Endothelial cell of umbilical vein (primary cell): Measurements from ENCODE around the gene HSPA1A. TPM values are rescaled to one million over a fixed set of nuclear protein-coding genes. Genes with fewer than 3 reads are reported as not detected.

Experiments
- BruUV-seq: library from RNA; stranded (reverse); fragments of 400-500 nt; replicated peaks from 2 replicates; lab custom pipeline; 2021; lab: Mats Ljungman, UMichigan
- CTCF ChIA-PET: fragments of 300-600, 350-600 bp; sonication (Branson Sonifier 250); formaldehyde crosslinking; loops from one replicate; lab custom pipeline; 2021; ENCODE audit warnings: antibody characterized with exemption, inconsistent platforms; lab: Charles Lee
- POLR2A ChIA-PET: fragments of 300-600, 350-600 bp; sonication (Branson Sonifier 250); formaldehyde crosslinking; loops from one replicate; lab custom pipeline; 2021; ENCODE audit warnings: antibody characterized with exemption, inconsistent platforms; lab: Charles Lee
- DNase-seq: peaks from one replicate; pipeline ENCODE4 v3.0.0-alpha.2; 2011; ENCODE audit warnings: low read depth, low spot score
- FAIRE-seq: peaks from 2 replicates; lab custom pipeline; 2011; peaks lifted over from hg19 to GRCh38; lab: Jason Lieb, UNC
- H2AFZ ChIP-seq: 2 replicates; pipeline ENCODE4 v1.6.0; 2012; ENCODE audit warnings: low read depth, low read length, control low read depth, inconsistent platforms
- H3K27ac ChIP-seq: 2 replicates; pipeline ENCODE4 v1.5.1; 2011; ENCODE audit warnings: low read depth, mild to moderate bottlenecking, control low read depth, low read length, moderate library complexity; ENCODE audit not compliant: insufficient read depth
- H3K27me3 ChIP-seq, 2 experiments: 2 replicates each; pipeline versions ENCODE4 v1.6.0 to v1.6.1; 2011; ENCODE audit warnings: low read length in 2 of 2, mixed read lengths in 1 of 2; ENCODE audit not compliant: control insufficient read depth in 2 of 2, insufficient read depth in 2 of 2
- H3K36me3 ChIP-seq, 2 experiments: 2 replicates in 1 of 2; 3 replicates in 1 of 2; pipeline ENCODE4 v1.5.1; 2011; ENCODE audit warnings: low read length in 2 of 2, mild to moderate bottlenecking in 1 of 2, moderate library complexity in 1 of 2; ENCODE audit not compliant: control insufficient read depth in 2 of 2, insufficient read depth in 2 of 2; ENCODE audit errors: extremely low read depth in 1 of 2
- H3K4me1 ChIP-seq: 3 replicates; pipeline ENCODE4 v1.5.1; 2011; ENCODE audit warnings: mild to moderate bottlenecking, low read length; ENCODE audit not compliant: control insufficient read depth, insufficient read depth; ENCODE audit errors: extremely low read depth
- H3K4me2 ChIP-seq: 2 replicates; pipeline ENCODE4 v1.6.1; 2011; ENCODE audit warnings: low read length, control low read depth, mixed read lengths; ENCODE audit not compliant: insufficient read depth
- H3K4me3 ChIP-seq, 3 experiments: fragments of 200-600 bp in 1 of 3; sonication (generic), shearing (Covaris generic) in 1 of 3; replicated peaks in 1 of 3; 2 replicates each; pipeline ENCODE4 v1.5.1; 2011 to 2016; ENCODE audit warnings: control low read depth in 3 of 3, low read length in 3 of 3, mild to moderate bottlenecking in 2 of 3, inconsistent platforms in 1 of 3, low read depth in 1 of 3, moderate library complexity in 1 of 3; ENCODE audit not compliant: insufficient read depth in 1 of 3
- H3K79me2 ChIP-seq: 2 replicates; pipeline ENCODE4 v1.6.0; 2012; ENCODE audit warnings: low read length, inconsistent platforms; ENCODE audit not compliant: control insufficient read depth, insufficient read depth
- H3K9ac ChIP-seq: replicated peaks from 2 replicates; pipeline ENCODE3; 2011; ENCODE audit warnings: low read length, control low read depth; ENCODE audit not compliant: insufficient read depth; ENCODE audit errors: extremely low read depth
- H3K9me1 ChIP-seq: replicated peaks from 3 replicates; pipeline ENCODE4 v1.6.0; 2011; ENCODE audit warnings: mild to moderate bottlenecking, low read length; ENCODE audit not compliant: control insufficient read depth, insufficient read depth; ENCODE audit errors: extremely low read depth
- H3K9me3 ChIP-seq: replicated peaks from 2 replicates; pipeline ENCODE4 v1.5.1; 2012; ENCODE audit warnings: low read length, inconsistent platforms; ENCODE audit not compliant: control insufficient read depth, insufficient read depth
- H4K20me1 ChIP-seq: replicated peaks from 2 replicates; pipeline ENCODE3; 2011; ENCODE audit warnings: mild to moderate bottlenecking, low read length; ENCODE audit not compliant: control insufficient read depth, insufficient read depth; ENCODE audit errors: extremely low read depth
- CTCF ChIP-seq, 2 donors: IDR thresholded peaks; 1 replicate in 1 of 2; 2 replicates in 1 of 2; pipeline ENCODE4 v1.5.1; 2011; ENCODE audit warnings: low read length in 2 of 2, mild to moderate bottlenecking in 2 of 2, moderate library complexity in 2 of 2, control low read depth in 1 of 2, inconsistent platforms in 1 of 2, low read depth in 1 of 2; ENCODE audit not compliant: insufficient read depth in 1 of 2; ENCODE audit errors: extremely low read depth in 1 of 2
- EZH2 ChIP-seq: IDR thresholded peaks from 2 replicates; pipeline ENCODE4 v1.6.1; 2012; ENCODE audit warnings: borderline replicate concordance, low read depth, mild to moderate bottlenecking, moderate library complexity, low read length, inconsistent platforms; ENCODE audit not compliant: severe bottlenecking
- FOS ChIP-seq: IDR thresholded peaks from 2 replicates; pipeline ENCODE4 v1.6.1; 2011; ENCODE audit warnings: mild to moderate bottlenecking, low read length, moderate library complexity, borderline replicate concordance; ENCODE audit not compliant: insufficient read depth
- GATA2 ChIP-seq: IDR thresholded peaks from 2 replicates; pipeline ENCODE4 v1.7.0; 2011; ENCODE audit warnings: low read depth, mild to moderate bottlenecking, moderate library complexity, mixed read lengths, low read length; ENCODE audit not compliant: insufficient read length, insufficient read depth
- JUN ChIP-seq: IDR thresholded peaks from 2 replicates; pipeline ENCODE4 v1.6.1; 2011; ENCODE audit warnings: borderline replicate concordance, low read depth; ENCODE audit not compliant: insufficient read length, insufficient read depth
- MYC ChIP-seq: IDR thresholded peaks from one replicate; pipeline ENCODE4 v1.6.1; 2011; ENCODE audit warnings: mild to moderate bottlenecking, low read depth, low read length
- POLR2A ChIP-seq: IDR thresholded peaks from 2 replicates; pipeline ENCODE4 v1.6.1; 2012; ENCODE audit warnings: low read depth, mild to moderate bottlenecking, control low read depth, low read length
- POLR2AphosphoS5 ChIP-seq: IDR thresholded peaks from 2 replicates; pipeline ENCODE4 v1.6.1; 2012; ENCODE audit warnings: low read depth, mild to moderate bottlenecking, control low read depth, low read length, moderate library complexity; ENCODE audit not compliant: insufficient read depth
- dilution Hi-C: fragments of 300-500 bp; cut with MboI; formaldehyde crosslinking; loops from one replicate; pipeline ENCODE4 v1.15.0; 2019; ENCODE audit warnings: low sequenced_read_pairs; ENCODE audit not compliant: extremely low pct_ligation_motif_present
- intact Hi-C: fragments of 100-400 bp; cut with micrococcal nuclease; formaldehyde crosslinking; loops from one replicate; pipeline ENCODE4 v1.10.0; 2022
- polyA plus RNA-seq, 4 experiments: library from polyadenylated mRNA; depleted of rRNA in 3 of 4; stranded (reverse) in 3 of 4; unstranded in 1 of 4; fragments of >200 nt; gene quantifications; 2 replicates each; pipeline versions ENCODE4 v1.2.1 to v1.2.3, GENCODE V29; 2011 to 2012; ENCODE audit warnings: missing spikeins in 1 of 4
- total RNA-seq: library from RNA; stranded (reverse); gene quantifications from 2 replicates; pipeline ENCODE4 v1.2.3, GENCODE V29; 2021
- TF ChIP-seq, protein P1 (sequence below): IDR thresholded peaks from 2 replicates; pipeline ENCODE4 v1.6.1; 2011; ENCODE audit not compliant: insufficient read depth, insufficient read length

The HSPA1A gene
- total and polyA plus RNA-seq, 2 donors (not counting 3 experiments of a cell fraction or from before 2014, with no cell fraction given): 56.0 to 58.3 TPM

GRCh38 chr6:31860349-31860748 is 45.0 kb downstream of the HSPA1A start:
- TF ChIP-seq FOS: no peak
- no peak for TF ChIP-seq JUN
- BruUV-seq: no TSS peak
- Histone ChIP-seq H2AFZ (no peak overlapping the region), H3K36me3 (peaks cover 3 to 20% of the 10 kb centered on the region in 2 experiments), H3K4me3 (no peak overlapping the region), H3K27me3 (no peaks in the 10 kb centered on the region), H3K4me2 (no peak overlapping the region), H4K20me1 (no peaks in the 10 kb centered on the region), H3K79me2 (peaks cover 4% of the 10 kb centered on the region), H3K9me1 (no peaks in the 10 kb centered on the region), H3K9ac (no peak overlapping the region), H3K9me3 (no peaks in the 10 kb centered on the region), H3K27ac (no peak overlapping the region), H3K4me1 (peaks cover 7% of the 10 kb centered on the region)
- DNase-seq (no peak), FAIRE-seq (no peak)
- POLR2A ChIA-PET: no interaction called here
- intact Hi-C loops: no loop called here
- CTCF ChIA-PET: interaction anchor here (1.5 to 1.7 kb wide), 2 partner anchors 24 to 90 kb away, joined by 4 read pairs; no protein-coding TSS in a partner anchor
- dilution Hi-C loops: no loop called here

DNA sequence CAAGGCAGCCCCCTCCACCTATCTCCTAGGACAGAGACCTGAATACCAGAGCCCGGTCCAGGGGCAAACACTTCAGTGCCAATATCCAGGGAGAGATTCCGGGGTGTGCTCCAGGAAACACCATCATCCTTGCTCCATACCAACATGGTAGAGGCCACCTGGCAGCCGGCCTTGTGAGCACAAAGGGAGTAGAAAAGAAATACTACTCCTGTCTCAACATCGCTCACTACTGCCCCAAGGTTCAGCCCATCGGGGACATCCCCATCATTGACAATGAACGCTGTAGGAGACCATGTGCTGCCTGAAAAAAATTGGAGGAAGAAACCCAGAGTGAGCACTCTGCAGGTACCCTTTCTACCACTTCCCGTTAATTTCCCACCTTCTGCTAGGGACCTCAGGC is 45.8 kb downstream of the HSPA1A start:
- no TSS peak for BruUV-seq
- Histone ChIP-seq H3K9ac (no peak overlapping the region), H3K9me1 (no peaks in the 10 kb centered on the region), H3K27ac (no peak overlapping the region), H3K27me3 (no peaks in the 10 kb centered on the region), H4K20me1 (no peaks in the 10 kb centered on the region), H3K79me2 (peaks cover 4% of the 10 kb centered on the region), H3K4me1 (peaks cover 7% of the 10 kb centered on the region), H3K4me3 (no peak overlapping the region), H3K4me2 (no peak overlapping the region), H2AFZ (no peak overlapping the region), H3K9me3 (no peaks in the 10 kb centered on the region), H3K36me3 (peaks cover 3 to 20% of the 10 kb centered on the region in 2 experiments)
- ChIA-PET POLR2A (no interaction called here), CTCF (no interaction called here)
- no peak for TF ChIP-seq GATA2
- no peak for TF ChIP-seq POLR2A
- no peak for TF ChIP-seq CTCF (IDR thresholded peaks at IDR 0.05; ENCODE audit: extremely low read depth in 1 of 2, insufficient read depth in 1 of 2, low read depth in 1 of 2, low read length in 2 of 2)
- no peak for TF ChIP-seq EZH2
- no peak for TF ChIP-seq MYC
- TF ChIP-seq POLR2AphosphoS5: no peak
- TF ChIP-seq, protein P1, sequence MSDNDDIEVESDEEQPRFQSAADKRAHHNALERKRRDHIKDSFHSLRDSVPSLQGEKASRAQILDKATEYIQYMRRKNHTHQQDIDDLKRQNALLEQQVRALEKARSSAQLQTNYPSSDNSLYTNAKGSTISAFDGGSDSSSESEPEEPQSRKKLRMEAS: no peak
- no peak for TF ChIP-seq JUN
- no peak for TF ChIP-seq FOS
- DNase-seq (no peak), FAIRE-seq (no peak)
- intact Hi-C loops (no loop called here), dilution Hi-C loops (no loop called here)
